Hepatocyte (in vitro differentiated cells): ENCODE measurements around the gene SIVA1.

ENCODE experiments used
- CTCF ChIP-seq: fragments of 200-600 bp; sonication (generic); IDR thresholded peaks from 2 replicates; pipeline ENCODE4 v1.5.1; 2016; ENCODE audit warnings: antibody characterized with exemption, mild to moderate bottlenecking; ENCODE audit not compliant: poor library complexity
- EZH2phosphoT487 ChIP-seq: fragments of 200-600 bp; sonication (generic); IDR thresholded peaks from one replicate; pipeline ENCODE4 v1.6.1; 2018; ENCODE audit warnings: antibody characterized with exemption, mild to moderate bottlenecking, low read depth, moderate library complexity; ENCODE audit not compliant: unreplicated experiment, severe bottlenecking

GRCh38 chr14:104803280-104803911 lies 50.4 kb downstream of the SIVA1 start:
- TF ChIP-seq EZH2phosphoT487 (no peak), CTCF (no peak)
